Measurements from ENCODE around the gene SPATA24.

GRCh38 chr5:139408191-139408590 lies 4.3 kb upstream of the SPATA24 start:
- no peak for TF ChIP-seq CTCF (conservative IDR thresholded peaks at IDR 0.05 in 1 of 2, IDR thresholded peaks at IDR 0.05 in 1 of 2; ENCODE audit: low read depth in 1 of 2, low read length in 2 of 2)
- no peak for TF ChIP-seq EZH2 (IDR thresholded peaks at IDR 0.05; ENCODE audit: low read length, missing control alignments)

Data from fibroblast of lung (primary cell).